K562 (cell line): Measurements from ENCODE around the gene HMGN5. TPM values are rescaled to one million over a fixed set of nuclear protein-coding genes. Genes with fewer than 3 reads are reported as not detected.
A peak's percentile ranks its signal among the peaks of the same experiment; 100 is the strongest.

Source experiments
- ATAC-seq: fragments of 200-7000 bp; cut with Tn5 transposase; 3 replicates; pipeline ENCODE4 v1.9.1; 2020; ENCODE audit warnings: moderate library complexity
- BruUV-seq: library from RNA; stranded (reverse); fragments of 400-500 nt; replicated peaks from 2 replicates; lab custom pipeline; 2021; lab: Mats Ljungman, UMichigan
- CTCF ChIA-PET: fragments of 300-600 bp; formaldehyde crosslinking; extraction: SDS; loops from one replicate; lab custom pipeline; 2021; ENCODE audit warnings: low intra/inter-chr PET ratio; lab: Yijun Ruan, JAX
- POLR2A ChIA-PET: fragments of 300-600, 350-650 bp; sonication (Branson Sonifier 250); formaldehyde crosslinking; extraction: SDS; loops from one replicate; lab custom pipeline; 2021; ENCODE audit warnings: antibody characterized with exemption, inconsistent platforms; lab: Yijun Ruan, JAX
- DNase-seq, 4 experiments: peaks; one replicate each; pipeline versions ENCODE4 v3.0.0 to v3.0.0-alpha.2; 2011 to 2018; ENCODE audit warnings: low spot score in 3 of 4, mixed read lengths in 3 of 4; ENCODE audit errors: extremely low read depth in 1 of 4
- FAIRE-seq: peaks from 2 replicates; lab custom pipeline; 2011; peaks lifted over from hg19 to GRCh38; lab: Jason Lieb, UNC
- H2AFZ ChIP-seq: 2 replicates; pipeline ENCODE4 v1.6.0; 2011; ENCODE audit warnings: low read depth, low read length, control low read depth, inconsistent platforms
- H3K27ac ChIP-seq: fragments of 200-600 bp; 3 replicates; pipeline ENCODE4 v1.8.0; 2011; ENCODE audit warnings: low read depth, mild to moderate bottlenecking, control low read depth, inconsistent platforms, low read length, moderate library complexity, mixed read lengths; ENCODE audit errors: extremely low read depth
- H3K27me3 ChIP-seq, 2 experiments: fragments of 300-600 bp in 1 of 2; 2 replicates in 1 of 2; 3 replicates in 1 of 2; pipeline versions ENCODE4 v1.6.0 to v1.8.0; 2011; ENCODE audit warnings: inconsistent platforms in 2 of 2, low read length in 2 of 2, mild to moderate bottlenecking in 1 of 2, mixed read lengths in 1 of 2, moderate library complexity in 1 of 2; ENCODE audit not compliant: control insufficient read depth in 2 of 2, insufficient read depth in 2 of 2
- H3K36me3 ChIP-seq: fragments of 300-600 bp; 3 replicates; pipeline ENCODE4 v1.8.0; 2011; ENCODE audit warnings: mild to moderate bottlenecking, low read length, inconsistent platforms; ENCODE audit not compliant: control insufficient read depth, insufficient read depth
- H3K4me1 ChIP-seq, 2 experiments: fragments of 200-600 bp in 1 of 2; replicated peaks in 1 of 2; 2 replicates in 1 of 2; 3 replicates in 1 of 2; pipeline versions ENCODE4 v1.5.1 to v1.8.0; 2011; ENCODE audit warnings: inconsistent platforms in 2 of 2, low read length in 2 of 2, mild to moderate bottlenecking in 1 of 2, mixed read lengths in 1 of 2, moderate library complexity in 1 of 2; ENCODE audit not compliant: control insufficient read depth in 2 of 2, insufficient read depth in 2 of 2
- H3K4me2 ChIP-seq: 2 replicates; pipeline ENCODE4 v1.6.1; 2011; ENCODE audit warnings: low read length, control low read depth, inconsistent platforms, mixed read lengths; ENCODE audit not compliant: insufficient read depth
- H3K4me3 ChIP-seq: fragments of 200-600 bp; sonication (generic), shearing (Covaris generic); 2 replicates; pipeline ENCODE4 v1.5.1; 2016; ENCODE audit warnings: control low read depth, inconsistent platforms
- H3K79me2 ChIP-seq: fragments of 200-600 bp; 3 replicates; pipeline ENCODE4 v1.8.0; 2011; ENCODE audit warnings: low read length, inconsistent platforms; ENCODE audit not compliant: control insufficient read depth, insufficient read depth
- H3K9ac ChIP-seq, 2 experiments: 2 replicates each; pipeline versions ENCODE4 v1.6.0 to v1.6.1; 2011; ENCODE audit warnings: low read depth in 2 of 2, low read length in 2 of 2, control low read depth in 1 of 2, inconsistent platforms in 1 of 2, mild to moderate bottlenecking in 1 of 2, mixed read lengths in 1 of 2; ENCODE audit not compliant: insufficient read depth in 1 of 2
- H3K9me1 ChIP-seq: one replicate; pipeline ENCODE4 v1.6.0; 2011; ENCODE audit warnings: inconsistent platforms, mild to moderate bottlenecking, low read length, moderate library complexity; ENCODE audit not compliant: control insufficient read depth, insufficient read depth
- H3K9me3 ChIP-seq: replicated peaks from 2 replicates; pipeline ENCODE4 v1.5.1; 2011; ENCODE audit warnings: low read depth, low read length, inconsistent platforms; ENCODE audit not compliant: control insufficient read depth, insufficient read depth
- H4K20me1 ChIP-seq: replicated peaks from 2 replicates; pipeline ENCODE4 v1.6.1; 2011; ENCODE audit warnings: low read length, inconsistent platforms, mixed read lengths; ENCODE audit not compliant: control insufficient read depth, insufficient read depth
- ATF2 ChIP-seq: sonication (generic); formaldehyde crosslinking; IDR thresholded peaks from 2 replicates; pipeline ENCODE4 v1.8.1; 2022; ENCODE audit warnings: missing genetic modification reagents
- CBX8 ChIP-seq: fragments of 200-600 bp; sonication (generic); IDR thresholded peaks from 2 replicates; pipeline ENCODE4 v1.6.1; 2012; ENCODE audit warnings: borderline replicate concordance, mixed run types, low read depth, mild to moderate bottlenecking, moderate library complexity, mixed read lengths, low read length, control low read depth, inconsistent platforms; ENCODE audit not compliant: poor library complexity, severe bottlenecking; ENCODE audit errors: extremely low read depth
- CTCF ChIP-seq, 3 experiments: IDR thresholded peaks in 2 of 3; conservative IDR thresholded peaks in 1 of 3; 2 replicates each; pipeline ENCODE4 v1.5.1; 2011 to 2012; ENCODE audit warnings: low read length in 3 of 3, mild to moderate bottlenecking in 3 of 3, control low read depth in 2 of 3, improper control_type of control experiment in 1 of 3, inconsistent platforms in 1 of 3, low read depth in 1 of 3, mixed read lengths in 1 of 3, moderate library complexity in 1 of 3; ENCODE audit not compliant: insufficient read depth in 2 of 3
- GTF2F1 ChIP-seq: IDR thresholded peaks from 2 replicates; pipeline ENCODE4 v1.6.1; 2011; ENCODE audit warnings: low read depth, low read length, improper control_type of control experiment
- KLF13 ChIP-seq: fragments of 450-650 bp; IDR thresholded peaks from 2 replicates; pipeline ENCODE4 v1.6.1; 2016; ENCODE audit warnings: missing genetic modification characterization, low read depth, mild to moderate bottlenecking, missing compliant biosample characterization, moderate library complexity, borderline replicate concordance
- NCOA2 ChIP-seq, 2 experiments: fragments of 450-650 bp; IDR thresholded peaks; 2 replicates each; pipeline ENCODE4 v1.6.1; 2018; ENCODE audit warnings: mild to moderate bottlenecking in 2 of 2, moderate library complexity in 1 of 2; ENCODE audit not compliant: partially characterized antibody in 2 of 2
- POLR2G ChIP-seq: fragments of 200-400 bp; formaldehyde crosslinking; IDR thresholded peaks from 2 replicates; pipeline ENCODE4 v1.6.1; 2017; ENCODE audit warnings: low read depth, mild to moderate bottlenecking, antibody characterized with exemption, low read length, moderate library complexity
- RAD21 ChIP-seq, 2 experiments: fragments of 250-450 bp in 1 of 2; fragments of 450-650 bp in 1 of 2; sonication (Bioruptor Pico) in 1 of 2; formaldehyde crosslinking in 1 of 2; IDR thresholded peaks in 1 of 2; conservative IDR thresholded peaks in 1 of 2; 2 replicates each; pipeline versions ENCODE4 v1.4.0 to v1.8.0; 2020 to 2022; ENCODE audit warnings: mild to moderate bottlenecking in 2 of 2, moderate library complexity in 1 of 2
- RFX1 ChIP-seq: fragments of 450-650 bp; IDR thresholded peaks from 2 replicates; pipeline ENCODE4 v1.6.1; 2016; ENCODE audit warnings: mild to moderate bottlenecking, moderate library complexity
- RFX7 ChIP-seq: fragments of 250-450 bp; sonication (Bioruptor Pico); IDR thresholded peaks from 2 replicates; pipeline ENCODE4 v1.5.1; 2021; ENCODE audit warnings: mild to moderate bottlenecking
- SIX5 ChIP-seq, 2 experiments: IDR thresholded peaks; 2 replicates each; pipeline ENCODE4 v1.6.1; 2011; ENCODE audit warnings: low read length in 2 of 2, borderline replicate concordance in 1 of 2, low read depth in 1 of 2, mild to moderate bottlenecking in 1 of 2, moderate library complexity in 1 of 2; ENCODE audit not compliant: insufficient read depth in 1 of 2
- WGBS: fragments of 100-300 bp; shearing (Covaris generic); methylation state at CpG from one replicate; pipeline ENCODE4 v1.1.6; 2016; ENCODE audit warnings: low coverage, mixed read lengths; ENCODE audit not compliant: insufficient coverage; ENCODE audit errors: missing lambda C conversion rate; 5-methylcytosine and 5-hydroxymethylcytosine counted together
- in situ Hi-C: fragments of 300-500 bp; cut with MboI; formaldehyde crosslinking; loops from 4 replicates; pipeline ENCODE4 v1.15.0; 2018; ENCODE audit warnings: inconsistent platforms, mixed read lengths
- intact Hi-C: fragments of 100-400 bp; cut with micrococcal nuclease; formaldehyde crosslinking; loops from 2 replicates; pipeline ENCODE4 v1.14.2; 2022
- polyA plus RNA-seq, 8 experiments: library from polyadenylated mRNA; depleted of rRNA in 4 of 8; stranded (reverse) in 5 of 8; unstranded in 3 of 8; fragments of >200 nt; fragmentation: Nextera tagmentation in 2 of 8; fragmentation: Illumina TruSeq in 1 of 8; extraction: Ambion mirVana in 2 of 8; extraction: Trizol in 1 of 8; gene quantifications; 2 replicates each; pipeline versions ENCODE4 v1.2.1 to v1.2.3, GENCODE V29; 2011 to 2014; ENCODE audit warnings: inconsistent platforms in 1 of 8, missing spikeins in 1 of 8
- total RNA-seq, 7 experiments: library from RNA; depleted of rRNA in 6 of 7; stranded (reverse); fragments of >200 nt in 6 of 7; fragmentation: Illumina TruSeq in 2 of 7; extraction: Trizol in 2 of 7; gene quantifications; 2 replicates each; pipeline versions ENCODE4 v1.2.1 to v1.2.3, GENCODE V29; 2011 to 2021; ENCODE audit warnings: low replicate concordance in 1 of 7

Gene HMGN5
- total and polyA plus RNA-seq, 9 of the 15 experiments (the other 6 are each of a cell fraction or from before 2014, with no cell fraction given) = 2.5 to 56.1 (median 7.0) TPM

- TF ChIP-seq CBX8 (no peak), GTF2F1 (no peak), RFX7 (no peak), SIX5 (IDR thresholded peaks at IDR 0.05; ENCODE audit: borderline replicate concordance in 1 of 2, insufficient read depth in 1 of 2, low read depth in 1 of 2, low read length in 2 of 2) (no peak), NCOA2 (IDR thresholded peaks at IDR 0.05; ENCODE audit: partially characterized antibody in 2 of 2) (no peak), RFX1 (no peak), POLR2G (no peak), ATF2 (CRISPR knock-in tag) (no peak)
Measured at GRCh38 chrX:81195259-81195658, 6.5 kb downstream of the HMGN5 start (continued).

- Histone ChIP-seq H3K4me2 (no peak overlapping the region), H3K9ac (no peak overlapping the region), H3K79me2 (no peaks in the 10 kb centered on the region), H3K27ac (no peak overlapping the region), H3K4me3 (no peak overlapping the region)
- ChIA-PET POLR2A (no interaction called here), CTCF (interaction anchor here (1.2 kb wide), 1 partner anchor 298 kb away, joined by 3 read pairs; no protein-coding TSS in a partner anchor)
- 0% methylated on average over 1 of the region's 1 CpG for WGBS
- no TSS peak for BruUV-seq
- ATAC-seq = 0 out of 3 replicates have a peak, but pooled peaks have one; percentile 32
- DNase-seq = peak in 1 of 4 experiments; percentile 9
- intact Hi-C loops = loop anchor here (2.0 kb wide), 1 partner anchor 203 kb away; no protein-coding TSS in a partner anchor
- no peak for TF ChIP-seq KLF13 (tag)
- TF ChIP-seq RAD21 (CRISPR knock-in tag; conservative IDR thresholded peaks at IDR 0.05 in 1 of 2, IDR thresholded peaks at IDR 0.05 in 1 of 2) = 0 out of 4 replicates have a peak, but pooled peaks have one; percentile 8 to 14
- TF ChIP-seq CTCF (IDR thresholded peaks at IDR 0.05 in 2 of 3, conservative IDR thresholded peaks at IDR 0.05 in 1 of 3; ENCODE audit: insufficient read depth in 2 of 3, low read depth in 1 of 3, low read length in 3 of 3) = peak in 1 of 3 experiments; percentile 20; a peak in 1 of 6 replicates
- TF ChIP-seq, all 486 proteins: peak for 2
- H3K9me1 ChIP-seq = no peaks in the 10 kb centered on the region
- H3K4me1 ChIP-seq = no peaks in the 10 kb centered on the region
- H4K20me1 ChIP-seq = no peaks in the 10 kb centered on the region
- no peaks in the 10 kb centered on the region for H3K9me3 ChIP-seq
- no peak overlapping the region for H2AFZ ChIP-seq
- H3K36me3 ChIP-seq = no peaks in the 10 kb centered on the region
- in situ Hi-C loops = no loop called here
- no peak for FAIRE-seq
- no peaks in the 10 kb centered on the region for H3K27me3 ChIP-seq
Measured at GRCh38 chrX:81174286-81174685, 27.4 kb downstream of the HMGN5 start.
